ENCODE measurements around the gene PHYKPL.

Gene PHYKPL

DNA sequence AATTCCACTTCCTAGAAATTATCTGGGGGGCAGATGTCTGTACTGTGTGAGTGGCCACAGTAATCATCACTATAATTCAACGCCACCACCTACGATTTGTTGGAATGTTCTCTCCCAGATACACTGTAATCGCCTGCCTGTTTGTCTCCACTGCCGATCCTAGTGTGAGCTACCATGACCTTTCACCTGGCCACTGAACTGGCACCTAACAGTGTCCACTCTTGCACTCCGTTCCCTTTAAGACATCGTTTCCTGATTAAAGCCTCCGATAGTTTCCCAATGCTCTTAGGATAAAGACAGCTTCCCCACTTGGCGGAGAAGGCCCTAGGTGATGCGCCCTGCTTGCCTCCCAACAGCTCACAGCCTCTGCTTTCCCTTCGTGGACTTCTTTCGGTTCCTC lies 4.0 kb downstream of the PHYKPL start:
- in situ Hi-C loops (cut with MboI; ENCODE audit: low sequenced_read_pairs) = loop anchor here (25.0 kb wide), 1 partner anchor 1259 kb away; no protein-coding TSS in a partner anchor

DNA sequence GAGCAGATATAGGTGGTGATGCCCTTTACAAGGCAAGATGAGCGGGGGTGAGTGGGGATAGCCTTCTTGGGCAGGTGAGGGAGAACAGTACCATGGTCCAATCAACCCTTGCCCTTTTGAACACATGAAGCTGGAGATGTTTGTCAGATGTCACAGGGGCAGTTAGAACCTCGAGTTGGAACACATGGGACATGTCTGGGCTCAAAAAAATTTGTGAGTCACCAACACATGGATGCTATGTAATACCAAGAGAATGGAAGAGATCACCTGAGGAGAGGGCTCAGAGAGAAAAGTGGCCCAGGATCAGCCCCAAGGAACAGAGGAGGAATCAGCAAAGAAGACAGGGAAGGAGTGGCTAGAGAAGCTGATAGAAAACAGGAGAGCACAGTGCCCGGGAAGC lies 4.7 kb downstream of the PHYKPL start:
- in situ Hi-C loops (cut with MboI; ENCODE audit: low sequenced_read_pairs) = loop anchor here (25.0 kb wide), 1 partner anchor 1259 kb away; no protein-coding TSS in a partner anchor

DNA sequence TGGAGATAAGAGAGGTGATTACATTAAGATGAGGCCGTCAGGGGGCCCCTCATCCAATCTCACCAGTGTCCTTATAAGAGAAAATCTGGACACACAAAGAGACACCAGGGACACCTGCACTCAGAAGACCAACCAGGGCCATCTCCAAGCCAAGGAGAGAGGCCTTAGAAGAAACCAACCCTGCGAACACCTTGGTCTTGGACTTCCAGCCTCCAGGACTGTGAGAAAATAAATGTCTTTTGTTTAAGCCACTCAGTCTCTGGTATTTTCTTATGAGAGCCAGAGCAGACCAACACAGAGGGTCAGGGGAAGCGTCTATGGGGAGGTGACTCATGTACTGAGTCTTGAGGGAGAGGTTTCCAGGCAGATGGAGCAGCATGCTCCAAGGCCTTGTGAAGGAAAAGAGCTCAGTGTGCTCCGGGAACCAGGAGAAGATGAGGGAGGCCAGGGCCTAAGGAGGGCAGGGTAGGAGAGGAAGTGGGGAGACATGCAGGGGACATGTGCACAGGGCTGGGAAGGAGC lies 5.4 kb downstream of the PHYKPL start:
- in situ Hi-C loops (cut with MboI; ENCODE audit: low sequenced_read_pairs) = loop anchor here (25.0 kb wide), 1 partner anchor 1260 kb away; no protein-coding TSS in a partner anchor

- in situ Hi-C loops (cut with MboI; ENCODE audit: low sequenced_read_pairs) = loop anchor here (25.0 kb wide), 1 partner anchor 1262 kb away; no protein-coding TSS in a partner anchor
Observed at GRCh38 chr5:178225174-178225573, 7.4 kb downstream of the PHYKPL start.

- in situ Hi-C loops (cut with MboI; ENCODE audit: low sequenced_read_pairs) = no loop called here
Observed at GRCh38 chr5:178224403-178224802, 8.2 kb downstream of the PHYKPL start.

- in situ Hi-C loops (cut with MboI; ENCODE audit: low sequenced_read_pairs) = no loop called here
Observed at GRCh38 chr5:178223828-178224335, 8.7 kb downstream of the PHYKPL start.

DNA sequence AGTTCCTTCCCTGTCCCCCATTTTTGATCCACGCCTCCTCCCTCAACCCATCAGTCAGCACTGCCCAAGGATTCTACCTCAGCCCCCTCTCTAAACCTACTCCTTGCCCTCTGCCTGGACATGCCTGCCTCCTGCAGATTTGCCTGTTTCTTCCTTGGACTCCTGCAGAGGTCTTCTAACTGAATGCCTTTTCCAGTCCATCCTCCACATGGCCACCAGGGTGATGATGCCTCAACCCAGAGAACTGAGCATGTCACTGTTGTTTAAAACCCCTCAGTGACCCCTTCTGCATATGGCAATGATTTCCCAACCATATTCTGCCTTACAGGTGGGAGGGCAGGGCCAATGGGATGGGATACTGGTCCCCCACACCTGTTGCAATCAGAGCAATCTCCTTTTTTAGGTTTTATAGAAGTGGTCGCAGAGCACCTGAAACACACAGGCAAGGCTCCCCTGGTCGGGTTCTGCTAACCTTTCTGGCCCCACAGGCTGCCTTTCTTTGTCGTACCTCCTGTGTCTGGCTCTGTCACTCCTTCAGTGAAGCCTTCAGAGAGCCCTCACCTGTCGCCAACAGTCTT lies 9.3 kb downstream of the PHYKPL start:
- in situ Hi-C loops (cut with MboI; ENCODE audit: low sequenced_read_pairs) = no loop called here

DNA sequence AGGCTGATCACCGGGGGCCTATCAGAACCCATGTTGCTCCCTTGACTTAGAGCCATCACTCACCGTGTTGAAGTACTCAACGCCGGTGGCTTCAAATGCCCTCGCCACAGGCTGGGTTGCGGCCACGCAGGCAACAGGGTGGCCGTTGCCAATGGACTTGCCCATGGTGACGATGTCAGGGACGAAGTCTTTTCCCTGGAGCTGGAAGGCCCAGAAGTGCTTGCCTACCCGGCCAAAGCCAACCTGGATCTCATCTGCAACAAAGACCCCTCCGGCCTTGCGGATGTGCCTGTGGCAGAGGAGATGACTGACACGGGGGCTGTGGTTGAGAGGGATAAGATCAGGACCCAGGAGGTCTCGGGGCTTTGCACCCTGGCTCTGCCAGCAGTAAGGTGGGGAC lies 10.3 kb downstream of the PHYKPL start:
- in situ Hi-C loops (cut with MboI; ENCODE audit: low sequenced_read_pairs) = no loop called here

DNA sequence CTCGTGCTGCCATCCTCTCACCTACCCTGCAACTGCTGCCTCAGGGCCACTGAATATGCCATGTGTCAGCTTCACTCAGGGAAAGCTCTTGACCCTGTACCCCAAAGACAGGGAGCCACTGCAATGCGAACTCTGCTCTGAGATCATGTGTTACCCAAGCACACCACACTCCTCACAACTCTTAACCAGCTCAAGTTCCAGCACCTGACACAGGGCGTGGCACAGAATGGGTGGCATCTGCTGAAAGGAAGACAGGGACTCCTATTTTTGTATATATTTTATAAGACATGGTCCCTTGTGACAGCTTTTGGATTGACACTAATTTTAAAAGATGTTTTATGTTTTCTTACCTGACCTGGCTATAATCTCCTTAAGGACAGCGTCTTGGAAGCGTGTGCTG lies 10.7 kb downstream of the PHYKPL start:
- in situ Hi-C loops (cut with MboI; ENCODE audit: low sequenced_read_pairs) = no loop called here

GRCh38 chr5:178221282-178221681 lies 11.3 kb downstream of the PHYKPL start:
- in situ Hi-C loops (cut with MboI; ENCODE audit: low sequenced_read_pairs) = no loop called here

- in situ Hi-C loops (cut with MboI; ENCODE audit: low sequenced_read_pairs) = no loop called here
Observed at GRCh38 chr5:178218827-178219226, 13.8 kb downstream of the PHYKPL start.

DNA sequence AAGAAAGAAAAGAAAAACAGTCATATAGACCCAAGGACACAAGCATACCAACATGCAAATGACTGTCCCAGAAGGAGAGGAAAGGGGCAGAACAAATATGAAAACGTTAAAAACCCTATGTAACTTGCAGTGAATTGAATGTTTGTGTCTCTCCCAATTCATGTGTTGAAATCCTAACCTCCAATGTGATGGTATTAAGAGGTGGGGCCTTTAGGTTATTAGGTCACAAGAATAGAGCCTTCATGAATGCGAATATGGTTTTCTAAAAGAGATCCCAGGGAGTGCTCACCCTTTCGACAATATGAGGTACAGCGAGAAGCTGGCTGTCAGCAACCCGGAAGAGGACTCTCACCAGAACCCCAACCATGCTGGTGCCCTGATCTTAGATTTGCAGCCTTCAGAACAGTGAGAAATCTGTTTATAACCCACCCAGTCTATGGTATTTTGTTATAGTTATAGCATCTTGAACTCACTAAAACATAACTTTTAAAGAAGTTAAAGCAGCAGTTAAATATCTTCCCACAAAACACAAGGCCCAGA lies 14.3 kb downstream of the PHYKPL start:
- in situ Hi-C loops (cut with MboI; ENCODE audit: low sequenced_read_pairs) = no loop called here

DNA sequence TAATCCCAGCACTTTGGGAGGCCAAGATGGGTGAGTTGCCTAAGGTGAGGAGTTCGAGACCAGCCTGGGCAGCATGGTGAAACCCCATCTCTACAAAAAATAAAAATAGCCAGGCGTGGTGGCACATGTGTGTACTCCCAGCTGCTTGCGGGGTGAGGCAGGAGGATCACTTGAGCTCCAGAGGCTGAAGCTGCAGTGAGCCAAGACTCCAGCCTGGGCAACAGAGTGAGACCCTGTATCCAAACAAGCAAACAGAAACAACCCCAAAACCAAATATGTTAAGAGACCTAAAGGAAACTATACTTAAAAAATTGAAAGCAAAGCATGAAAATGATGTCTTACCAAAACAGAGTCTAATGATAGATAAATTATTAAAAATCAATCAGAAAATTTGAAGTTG lies 15.8 kb downstream of the PHYKPL start:
- in situ Hi-C loops (cut with MboI; ENCODE audit: low sequenced_read_pairs) = no loop called here

DNA sequence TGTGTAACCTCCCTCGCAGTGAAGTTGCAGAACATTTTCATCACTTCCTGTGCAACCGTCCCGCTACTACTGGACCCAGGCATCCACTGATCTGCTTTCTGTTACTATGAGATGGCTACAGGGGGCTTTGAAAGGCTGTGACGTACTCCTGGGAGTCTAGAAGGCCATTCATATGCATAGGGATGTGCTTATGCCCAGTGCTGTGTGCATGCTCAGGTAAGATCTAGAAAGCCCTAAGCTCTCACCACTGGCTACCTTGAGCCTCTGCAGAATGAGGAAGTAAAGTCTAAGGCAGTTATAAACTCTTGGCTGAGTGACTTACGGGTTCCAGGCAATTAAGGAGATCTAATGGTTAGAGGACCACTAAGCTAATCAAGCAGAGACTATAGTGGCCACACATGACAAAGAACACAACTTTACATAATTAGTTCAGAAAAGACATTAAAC lies 16.5 kb downstream of the PHYKPL start:
- in situ Hi-C loops (cut with MboI; ENCODE audit: low sequenced_read_pairs) = no loop called here

- in situ Hi-C loops (cut with MboI; ENCODE audit: low sequenced_read_pairs) = no loop called here
Observed at GRCh38 chr5:178215280-178216002, 17.2 kb downstream of the PHYKPL start.

DNA sequence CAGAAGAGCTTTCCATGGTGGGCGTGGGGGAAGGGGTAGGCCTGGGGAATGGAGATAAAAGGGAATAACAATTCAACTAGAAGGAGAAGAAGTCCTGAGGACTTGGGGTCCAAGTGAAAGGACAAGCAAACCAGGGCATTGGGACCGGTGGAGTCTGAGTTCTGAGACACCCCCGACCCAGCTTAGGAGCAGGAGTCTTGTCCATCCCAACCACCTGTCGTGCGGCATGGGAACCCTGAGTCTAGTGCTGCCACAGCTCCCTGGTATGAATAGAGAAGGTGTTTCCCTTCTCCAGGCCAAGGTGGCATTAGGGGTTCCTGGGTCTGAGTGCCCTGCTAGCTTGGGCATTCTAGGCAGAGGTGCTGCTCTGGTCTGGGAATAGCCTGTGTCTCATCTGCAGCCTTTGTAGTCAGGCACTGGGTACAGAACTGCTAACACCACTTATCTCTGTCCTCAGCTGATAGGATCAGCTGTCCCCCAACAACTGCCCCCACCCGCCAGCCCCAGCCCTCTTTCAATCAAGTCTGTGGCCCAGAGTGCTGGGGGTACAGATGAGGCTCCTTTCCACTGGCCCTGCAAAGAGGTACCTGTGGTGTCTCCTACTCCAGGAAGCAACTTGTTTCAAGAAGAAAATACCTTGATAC lies 18.3 kb downstream of the PHYKPL start:
- in situ Hi-C loops (cut with MboI; ENCODE audit: low sequenced_read_pairs) = no loop called here

DNA sequence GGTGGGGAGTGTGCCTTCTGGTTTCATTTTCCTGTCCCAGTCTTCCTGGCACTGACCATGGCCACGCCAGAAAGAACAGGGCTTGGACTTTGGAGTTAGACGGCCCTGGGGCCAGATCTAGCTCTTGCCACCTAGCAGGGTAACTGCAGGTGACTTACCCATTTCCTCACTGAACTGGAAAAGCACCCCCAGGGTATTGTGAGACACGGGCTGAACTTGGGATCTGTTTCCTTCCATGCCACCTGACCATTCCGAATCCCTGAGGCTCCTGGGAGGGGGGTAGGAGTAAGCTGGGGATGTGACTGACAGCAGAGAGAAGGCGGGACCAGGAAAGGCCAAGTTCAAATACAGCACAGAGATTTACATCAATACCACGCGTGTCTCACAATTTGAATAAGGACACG lies 18.9 kb downstream of the PHYKPL start:
- in situ Hi-C loops (cut with MboI; ENCODE audit: low sequenced_read_pairs) = no loop called here

GRCh38 chr5:178213003-178213461 lies 19.6 kb downstream of the PHYKPL start:
- in situ Hi-C loops (cut with MboI; ENCODE audit: low sequenced_read_pairs) = no loop called here

DNA sequence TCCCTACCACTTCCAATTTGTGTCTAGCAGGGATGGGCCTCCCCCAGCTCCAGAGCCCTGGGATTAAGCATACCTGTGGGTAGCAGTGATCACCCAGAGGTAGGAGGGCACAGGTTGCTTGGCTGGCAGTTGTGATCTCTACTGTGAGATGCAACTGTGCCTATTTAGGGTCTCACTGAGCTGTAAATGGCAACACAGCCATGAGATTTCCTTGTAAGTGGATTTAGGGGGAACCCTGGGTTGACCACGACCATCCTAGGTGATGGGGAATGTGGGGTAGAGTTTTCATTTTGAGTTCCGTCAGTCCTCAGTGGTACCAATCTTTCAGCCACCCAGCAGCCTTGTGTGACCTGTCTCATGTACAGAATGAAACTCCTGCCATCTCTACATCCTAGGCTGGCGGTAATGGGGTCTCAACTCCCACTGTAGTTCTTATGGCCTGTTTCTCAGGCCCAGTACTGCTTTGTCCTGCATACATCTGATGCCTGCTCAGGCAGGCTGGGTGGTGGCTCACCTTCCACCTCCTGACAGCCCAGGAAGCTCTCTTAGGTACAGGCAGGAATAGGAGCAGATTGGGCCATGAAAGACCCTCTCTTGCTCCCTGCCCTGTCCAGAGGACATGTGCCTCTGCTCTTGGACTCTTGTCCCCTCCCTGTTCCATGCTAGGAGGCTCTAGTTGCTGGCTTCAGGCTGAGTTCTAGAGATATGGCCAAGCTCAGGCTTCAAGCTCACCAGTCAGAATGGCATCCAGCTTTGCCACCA lies 20.2 kb downstream of the PHYKPL start:
- in situ Hi-C loops (cut with MboI; ENCODE audit: low sequenced_read_pairs) = no loop called here
